ENCODE data around the gene EARS2.
A peak's percentile ranks its signal among the peaks of the same experiment; 100 is the strongest.
"Not testable (repeated sequence)": the region's sequence is repeated elsewhere in the genome, so short reads cannot be mapped to it uniquely, and the experiment has no call there.

Gene EARS2

DNA sequence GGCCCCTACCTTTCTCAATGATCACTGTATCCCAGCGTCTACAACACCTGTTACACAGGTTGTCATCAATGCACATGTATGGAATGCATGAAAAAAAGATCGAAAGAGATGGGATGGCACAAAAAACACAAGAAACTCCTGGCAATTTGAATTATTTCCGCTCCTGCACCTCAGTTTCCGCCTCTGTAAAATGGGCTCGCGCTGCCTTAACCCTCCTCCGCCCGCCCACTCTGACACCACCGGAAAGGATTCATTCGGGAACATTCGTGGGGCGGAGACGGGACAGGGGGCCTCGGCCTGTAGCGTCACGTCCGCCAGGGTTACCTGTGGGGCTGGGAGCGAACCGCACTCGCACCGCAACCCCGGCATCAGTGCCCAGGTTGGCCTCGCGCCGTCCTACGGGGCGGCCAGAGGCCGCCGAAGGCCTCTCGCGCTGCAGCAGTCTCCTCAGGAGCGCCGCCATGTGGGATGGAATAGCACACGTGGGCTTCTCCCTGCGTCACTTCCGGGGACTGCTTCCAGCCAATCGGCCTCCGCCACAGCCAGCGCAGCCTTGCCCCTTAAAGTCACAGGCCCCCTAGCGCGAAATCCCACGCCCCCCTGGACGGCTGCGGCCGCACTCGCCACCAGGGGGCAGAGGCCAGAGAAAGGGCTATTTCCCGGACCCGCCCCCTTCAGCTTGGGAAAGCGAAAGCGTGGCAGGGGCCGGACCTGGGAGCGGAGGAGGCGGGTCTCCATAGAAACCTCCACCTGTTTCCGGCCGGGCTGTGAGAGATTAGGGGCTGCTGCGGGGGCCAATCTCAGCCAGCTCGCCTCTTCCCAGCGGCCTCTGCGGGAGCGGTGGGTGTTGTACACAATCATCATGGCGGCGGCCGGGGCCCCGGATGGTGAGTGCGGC is at the start of gene EARS2, which contains the start of gene UBFD1:
TSS of gene EARS2 (minus strand) at position 470 of the 898 bp plus-strand sequence. CDS start at position 463, 7 bp downstream.
TSS of gene UBFD1 (plus strand) at position 847 of the 898 bp plus-strand sequence. CDS start at position 863, 16 bp downstream.
- peak; percentile 99 for DNase-seq (ENCODE audit: low spot score)

DNA sequence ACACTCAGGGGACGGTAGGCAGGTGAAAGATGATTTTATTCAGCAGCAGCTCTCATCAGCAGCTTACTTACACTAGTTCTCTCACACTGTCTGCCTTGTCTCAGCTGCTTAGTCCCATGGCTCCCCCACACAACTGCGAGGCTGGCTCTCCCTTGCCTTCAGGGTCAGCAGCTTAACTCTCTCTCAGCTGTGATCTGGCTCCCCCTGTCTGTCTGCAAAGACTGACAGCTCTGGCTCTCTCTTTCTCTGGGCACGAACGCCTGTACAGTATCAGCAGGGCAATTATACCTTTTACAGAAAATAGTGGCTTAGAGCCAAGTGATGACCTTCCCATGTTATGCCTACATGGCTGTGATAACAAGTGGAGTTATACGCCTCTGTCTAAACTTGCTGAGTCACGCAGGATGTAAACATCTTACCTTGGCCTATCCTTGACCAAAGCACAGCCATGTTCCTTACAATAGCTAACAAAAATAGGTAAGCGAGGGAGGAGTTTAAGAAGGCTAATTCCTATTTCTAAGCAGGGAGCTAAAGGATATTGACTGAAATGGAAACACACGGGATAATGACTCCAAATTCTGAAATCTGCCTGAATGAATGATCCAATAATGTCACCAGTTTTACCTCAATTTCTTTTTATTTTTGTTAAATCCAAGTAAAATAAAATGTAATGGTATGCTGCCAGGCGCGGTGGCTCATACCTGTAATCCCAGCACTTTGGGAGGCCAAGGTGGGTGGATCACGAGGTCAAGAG is 40.0 kb upstream of the EARS2 start:
- peak; percentile 80 for DNase-seq (ENCODE audit: low spot score)

DNA sequence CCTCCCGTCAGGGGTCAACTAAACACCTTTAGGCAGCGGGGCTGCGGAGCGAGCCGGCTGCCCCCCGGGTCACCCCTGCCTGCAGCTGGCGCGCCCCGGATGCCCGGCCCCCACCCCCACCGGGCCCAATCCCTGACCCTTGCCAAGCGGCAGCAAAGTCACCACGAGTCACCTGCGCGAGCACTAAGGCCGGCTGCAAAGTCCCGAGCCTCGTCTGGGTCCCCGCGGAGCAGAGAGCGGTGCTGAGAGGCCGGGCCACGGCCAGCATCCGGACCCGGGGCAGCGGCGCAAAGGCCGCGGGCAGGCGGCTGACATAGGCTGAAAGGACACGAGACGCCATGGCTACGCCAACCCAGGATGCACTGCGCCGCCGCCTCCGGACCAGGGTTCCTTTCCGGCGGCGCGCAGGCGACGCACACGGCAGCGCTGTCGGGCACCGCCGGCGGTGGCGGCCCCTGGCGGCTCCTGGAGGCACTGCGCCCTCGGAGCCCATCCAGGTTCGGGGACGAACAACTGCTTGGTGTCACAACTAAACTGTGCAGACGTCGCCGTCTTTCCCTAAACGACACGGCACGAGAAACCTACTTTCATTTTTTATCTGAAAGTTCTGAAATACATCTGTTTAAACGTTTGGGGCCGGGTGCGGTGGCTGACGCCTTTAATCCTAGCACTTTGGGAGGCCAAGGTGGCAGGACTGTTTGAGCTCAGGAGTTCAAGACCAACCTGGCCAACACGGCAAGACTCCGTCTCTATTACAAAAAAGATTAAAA is 39.0 kb upstream of the EARS2 start, which contains the start of gene NDUFAB1:
TSS of gene NDUFAB1 (minus strand) at position 366 of the 770 bp plus-strand sequence. CDS start at position 340, 26 bp downstream.
- DNase-seq (ENCODE audit: low spot score): peak; percentile 94

DNA sequence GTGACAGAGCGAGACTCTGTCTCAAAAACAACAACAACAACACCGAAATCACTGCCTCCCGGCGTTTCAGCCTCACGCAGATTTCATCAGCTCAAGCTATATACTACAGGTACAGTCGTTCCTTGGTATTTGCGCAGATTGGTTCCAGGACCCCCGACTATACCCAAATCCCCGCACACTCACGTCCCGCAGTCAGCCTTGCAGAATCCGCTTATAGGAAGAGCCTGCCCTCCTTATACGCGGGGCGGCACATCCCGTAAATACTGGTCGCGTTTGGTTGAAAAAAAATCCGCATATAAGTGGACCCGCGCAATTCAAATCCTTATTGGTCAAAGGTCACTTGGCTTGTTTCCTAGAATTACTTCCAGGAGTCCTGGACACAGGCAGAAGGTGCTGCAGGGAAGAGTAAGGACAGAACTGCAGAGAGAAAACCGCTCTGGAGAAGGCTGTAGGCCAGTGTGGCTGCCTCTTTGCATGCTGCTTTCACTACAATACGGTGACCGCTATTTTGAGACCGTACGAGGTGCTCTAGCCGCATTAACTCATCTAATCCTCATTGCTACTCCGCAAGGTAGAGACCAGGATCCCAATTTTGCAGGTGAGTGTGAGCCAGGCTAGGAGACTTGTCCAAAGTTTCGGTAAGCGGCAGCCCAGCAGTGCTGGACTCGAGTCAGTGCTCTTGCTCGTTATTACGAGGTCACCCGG is 38.2 kb upstream of the EARS2 start:
- no peak for DNase-seq (ENCODE audit: low spot score)

DNA sequence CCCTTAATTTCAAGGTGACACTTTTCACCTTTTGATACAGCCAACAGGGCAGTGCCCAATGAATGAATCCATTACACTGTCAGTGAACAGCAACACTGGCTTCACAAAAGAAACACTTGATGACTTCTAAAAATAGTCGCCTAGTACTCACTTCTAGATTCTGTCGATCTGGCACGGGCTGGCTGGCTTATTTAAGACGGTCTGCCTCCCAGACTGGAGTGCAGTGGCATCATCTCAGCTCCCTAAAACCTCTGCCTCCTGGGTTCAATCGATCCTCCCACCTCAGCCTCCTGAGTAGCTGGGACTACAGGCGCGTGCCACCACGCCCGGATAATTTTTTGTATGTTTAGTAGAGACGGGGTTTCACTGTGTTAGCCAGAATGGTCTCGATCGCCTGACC is 37.0 kb upstream of the EARS2 start:
- no peak for DNase-seq (ENCODE audit: low spot score)

DNA sequence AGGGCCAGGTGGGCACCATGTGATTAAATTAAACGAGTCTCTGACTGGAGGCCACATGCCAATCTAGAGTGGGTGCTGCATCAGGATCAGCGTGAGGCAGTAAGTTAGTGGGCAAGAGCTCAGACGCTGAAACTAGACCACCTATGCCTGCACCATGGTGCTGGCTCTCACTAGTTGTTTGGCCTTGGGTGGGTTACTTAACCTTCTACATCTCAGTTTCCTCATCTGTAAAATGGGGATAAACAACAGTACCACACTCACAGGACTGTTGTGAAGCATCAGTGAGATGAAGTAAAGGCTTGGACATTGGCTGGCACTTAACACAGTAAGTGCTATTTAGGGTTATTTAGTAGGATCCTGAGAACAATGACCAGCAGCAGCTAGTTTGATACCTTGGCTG is 33.0 kb upstream of the EARS2 start:
- no peak for DNase-seq (ENCODE audit: low spot score)

DNA sequence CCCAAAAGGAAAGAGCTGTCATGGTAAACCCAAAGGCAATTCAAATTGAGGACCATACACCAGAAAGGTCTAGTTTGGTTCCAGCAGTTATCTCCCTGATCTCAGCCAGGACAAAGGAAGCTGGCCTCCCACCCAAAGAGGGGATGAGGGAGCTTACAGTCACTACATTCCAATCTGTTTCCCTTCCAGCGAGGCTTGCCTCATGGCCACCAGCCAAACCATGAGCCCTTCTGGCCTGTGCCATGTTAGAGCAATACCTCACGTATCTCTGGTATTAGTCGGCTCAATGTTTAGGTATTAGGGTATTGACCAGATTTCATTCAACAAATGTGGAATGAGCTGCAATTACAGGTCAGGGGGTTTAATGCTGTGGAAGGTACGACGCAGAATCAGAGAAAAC is 30.6 kb upstream of the EARS2 start:
- no peak for DNase-seq (ENCODE audit: low spot score)

DNA sequence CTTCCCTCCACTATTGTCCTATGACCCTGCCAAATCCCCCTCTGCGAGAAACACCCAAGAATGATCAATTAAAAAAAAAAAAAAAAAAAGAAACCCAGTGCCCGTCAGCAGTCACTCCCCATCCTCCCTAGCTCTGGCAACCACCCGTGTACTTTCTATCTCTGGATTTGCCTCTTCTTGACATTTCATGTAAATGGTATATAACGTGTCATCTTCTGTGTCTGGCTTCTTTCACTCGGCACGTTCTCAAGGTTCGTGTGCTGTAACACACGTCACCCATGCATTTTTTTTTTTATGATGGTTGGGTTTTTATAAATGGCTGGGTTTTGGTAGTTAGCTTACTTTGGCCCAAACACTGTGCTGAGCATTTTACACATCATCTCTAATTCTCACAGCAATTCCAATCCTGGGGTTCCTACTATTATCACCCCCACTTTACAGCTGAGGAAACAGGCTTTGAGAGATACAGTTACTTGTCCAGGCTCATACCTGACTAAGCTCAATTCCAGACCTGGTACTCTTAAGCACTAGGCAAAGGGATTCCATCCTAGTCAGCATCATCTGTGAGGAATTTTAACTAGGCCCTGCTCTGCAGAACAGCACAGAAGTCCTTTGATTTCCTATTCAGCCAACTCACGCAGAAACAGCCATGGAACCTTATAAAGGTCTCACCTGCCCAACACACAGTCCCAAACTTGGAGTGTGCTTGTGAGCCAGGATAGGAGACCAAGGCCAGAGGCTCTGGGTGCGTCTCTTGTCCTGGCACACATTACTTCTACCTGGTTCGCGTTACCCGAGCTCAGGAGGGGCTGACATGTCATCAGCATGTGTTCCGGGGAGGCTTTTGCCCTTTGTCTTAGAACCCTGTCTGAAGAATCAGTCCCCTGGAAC is 27.3 kb upstream of the EARS2 start:
- DNase-seq (ENCODE audit: low spot score): no peak

DNA sequence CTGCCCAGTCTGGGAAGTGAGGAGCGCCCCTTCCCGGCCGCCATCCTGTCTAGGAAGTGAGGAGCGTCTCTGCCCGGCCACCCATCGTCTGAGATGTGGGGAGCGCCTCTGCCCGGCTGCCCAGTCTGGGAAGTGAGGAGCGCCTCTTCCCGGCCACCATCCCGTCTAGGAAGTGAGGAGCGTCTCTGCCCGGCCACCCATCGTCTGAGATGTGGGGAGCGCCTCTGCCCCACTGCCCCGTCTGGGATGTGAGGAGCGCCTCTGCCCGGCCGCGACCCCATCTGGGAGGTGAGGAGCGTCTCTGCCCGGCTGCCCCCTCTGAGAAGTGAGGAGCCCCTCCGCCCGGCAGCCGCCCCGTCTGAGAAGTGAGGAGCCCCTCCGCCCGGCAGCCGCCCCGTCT is 26.1 kb upstream of the EARS2 start:
- DNase-seq (ENCODE audit: low spot score): not testable (repeated sequence)

DNA sequence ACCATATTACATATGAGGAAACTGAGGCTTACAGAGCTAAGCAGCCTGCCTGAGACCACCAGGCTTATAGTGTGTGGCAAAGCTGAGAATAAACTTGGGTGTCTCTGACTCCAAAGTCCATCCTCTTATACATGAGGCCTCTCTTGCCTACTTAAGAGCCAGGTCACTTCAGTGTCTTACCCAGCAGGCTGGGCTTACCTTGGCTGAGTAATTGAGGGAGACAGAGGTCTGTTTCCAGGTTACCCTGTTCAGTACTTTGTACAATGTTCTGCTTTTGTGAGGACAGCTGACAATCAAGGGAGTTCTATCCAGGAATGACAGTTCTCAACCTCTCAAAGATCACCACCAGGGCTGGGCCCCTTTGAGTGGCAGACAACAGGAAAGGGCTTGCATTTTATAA is 24.6 kb upstream of the EARS2 start:
- DNase-seq (ENCODE audit: low spot score): no peak

DNA sequence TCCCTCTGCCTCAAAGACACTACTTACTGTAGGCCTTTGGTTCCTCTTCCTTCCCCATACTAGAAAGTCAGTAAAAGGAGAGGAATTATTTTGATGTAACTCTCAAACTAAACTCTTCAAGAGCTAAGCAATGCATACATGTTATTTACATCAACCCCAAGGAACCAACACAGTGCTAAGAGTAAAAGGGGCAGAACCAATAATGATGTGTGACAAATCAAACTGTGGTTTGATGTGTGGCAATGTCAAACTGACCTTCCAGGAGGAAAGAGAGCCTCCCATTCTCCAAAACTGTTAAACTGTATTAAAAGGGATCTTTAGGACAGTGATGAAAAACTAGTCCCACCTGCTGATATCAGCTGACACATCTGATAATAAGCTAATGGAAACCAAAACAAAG is 23.2 kb upstream of the EARS2 start:
- DNase-seq (ENCODE audit: low spot score): no peak

DNA sequence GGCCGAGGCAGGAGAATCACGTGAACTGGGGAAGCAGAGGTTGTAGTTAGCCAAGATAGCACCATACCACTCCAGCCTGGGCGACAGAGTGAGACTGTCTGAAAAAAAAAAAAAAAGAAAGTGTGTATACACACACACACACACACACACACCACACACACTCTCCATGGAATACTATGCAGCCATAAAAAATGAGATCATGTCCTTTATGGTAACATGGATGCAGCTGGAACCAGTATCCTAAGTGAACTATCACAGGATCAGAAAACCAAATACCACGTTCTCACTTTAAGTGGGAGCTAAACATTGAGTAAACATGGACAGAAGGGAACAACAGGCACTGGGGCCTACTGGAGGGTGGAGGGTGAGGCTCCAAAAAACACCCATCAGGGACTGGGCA is 22.2 kb upstream of the EARS2 start:
- no peak for DNase-seq (ENCODE audit: low spot score)

DNA sequence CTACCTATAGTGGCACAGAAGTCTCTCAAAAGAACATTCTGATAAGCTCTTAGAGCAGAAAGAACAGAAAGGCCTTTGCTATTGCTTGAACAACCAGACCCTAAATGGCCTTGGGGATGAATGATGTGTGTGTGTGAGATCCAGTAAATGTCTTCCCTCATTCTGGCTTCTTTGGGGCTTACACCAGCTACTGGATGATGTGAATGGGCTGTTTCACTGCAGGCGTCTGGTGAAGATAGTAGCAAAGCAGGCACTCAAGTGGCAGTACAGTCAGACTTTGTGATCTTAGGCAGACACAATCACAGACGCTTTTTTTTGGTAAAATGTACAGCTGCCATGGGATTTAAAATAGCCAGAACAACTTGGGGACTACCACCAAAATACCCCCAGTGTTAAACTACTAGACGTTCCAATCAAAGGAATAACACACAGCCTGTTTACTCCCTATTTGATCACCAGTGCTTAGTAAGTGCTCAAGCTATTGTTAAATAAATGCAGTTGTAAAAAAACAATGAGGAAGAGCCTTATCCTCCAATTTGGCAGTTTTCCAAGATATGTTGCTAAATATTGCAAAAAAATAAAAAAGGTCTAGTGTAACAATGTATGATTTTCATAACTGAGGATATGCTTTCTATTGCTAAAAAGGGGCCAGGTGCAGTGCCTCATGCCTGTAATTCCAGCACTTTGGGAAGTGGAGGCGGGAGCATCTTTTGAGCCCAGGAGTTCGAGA is 21.1 kb upstream of the EARS2 start:
- no peak for DNase-seq (ENCODE audit: low spot score)

DNA sequence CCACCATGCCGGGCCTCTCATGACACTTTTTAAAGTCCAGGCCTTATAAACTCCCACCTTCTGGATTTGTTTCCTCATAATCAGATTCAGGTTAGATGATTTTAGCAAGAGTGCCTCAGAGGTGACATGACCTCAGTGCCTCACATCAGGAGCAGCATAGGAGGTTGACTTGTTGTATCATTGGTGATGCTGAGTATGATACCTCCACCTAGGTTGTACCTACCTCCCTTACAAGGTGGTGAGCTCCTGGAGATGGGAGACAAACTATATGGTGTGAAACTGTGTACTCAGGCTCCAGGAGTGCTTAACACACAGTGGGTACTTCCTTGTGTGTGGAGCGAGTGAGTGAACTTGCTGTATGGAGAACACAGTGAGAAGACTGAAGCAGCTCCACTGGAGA is 20.3 kb upstream of the EARS2 start:
- DNase-seq (ENCODE audit: low spot score): no peak

DNA sequence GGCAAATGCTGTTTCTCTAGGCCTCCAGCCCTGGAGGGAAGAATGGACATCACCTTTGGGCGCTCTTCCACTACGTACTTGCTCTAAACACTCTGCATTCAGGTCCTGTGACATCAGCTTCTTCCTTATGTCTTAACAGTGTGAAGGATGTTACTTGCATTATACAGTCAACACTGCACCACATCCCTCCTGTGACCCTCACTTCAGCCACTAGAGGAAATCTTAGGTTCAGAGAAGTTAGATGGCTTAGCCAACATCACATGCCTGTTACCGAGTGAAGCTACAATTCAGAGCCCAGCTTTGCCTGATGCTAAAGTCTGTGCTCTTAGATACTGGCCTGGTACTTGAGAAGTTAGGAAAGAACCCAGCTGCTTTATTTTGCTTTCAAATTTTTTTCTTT is 18.7 kb upstream of the EARS2 start:
- no peak for DNase-seq (ENCODE audit: low spot score)

DNA sequence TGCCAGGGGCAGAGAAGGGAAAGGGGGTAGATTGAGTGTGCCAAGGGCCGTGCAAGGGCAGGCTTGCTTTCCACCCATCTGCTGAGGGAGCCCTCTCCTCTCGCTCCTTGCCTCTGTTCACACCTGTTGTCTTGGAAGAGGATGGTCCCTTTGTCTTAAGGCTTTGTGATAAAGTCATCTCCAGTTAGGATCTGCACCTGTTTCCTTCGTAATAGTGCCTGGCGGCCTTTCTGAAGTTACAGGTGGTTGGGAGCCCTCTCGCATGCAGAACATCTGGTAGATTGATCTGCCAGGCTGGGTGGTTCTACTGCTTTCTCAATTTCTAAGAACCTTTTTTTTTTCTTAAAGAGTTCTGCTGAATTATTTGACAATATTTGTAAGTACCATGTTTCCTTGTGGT is 16.7 kb upstream of the EARS2 start:
- no peak for DNase-seq (ENCODE audit: low spot score)

DNA sequence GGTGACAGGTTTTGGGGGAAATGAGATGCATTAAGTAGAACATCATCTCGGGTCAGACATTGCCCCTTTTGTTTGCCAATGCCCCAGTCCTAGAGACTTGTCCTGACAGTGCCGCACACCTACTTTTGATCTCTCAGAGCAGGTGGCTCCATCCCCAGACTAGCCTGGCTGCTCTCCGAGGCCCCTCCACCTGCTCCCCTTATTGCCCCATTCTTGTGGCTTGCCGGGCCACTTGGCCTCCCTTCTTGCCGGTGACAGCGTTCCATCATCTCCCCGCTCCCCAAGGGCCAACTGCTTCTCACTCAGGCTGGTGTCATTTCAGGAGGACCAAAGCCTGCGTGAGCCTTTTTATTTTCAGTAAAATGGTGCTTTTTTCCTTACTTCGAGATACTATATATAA is 15.2 kb upstream of the EARS2 start:
- no peak for DNase-seq (ENCODE audit: low spot score)

DNA sequence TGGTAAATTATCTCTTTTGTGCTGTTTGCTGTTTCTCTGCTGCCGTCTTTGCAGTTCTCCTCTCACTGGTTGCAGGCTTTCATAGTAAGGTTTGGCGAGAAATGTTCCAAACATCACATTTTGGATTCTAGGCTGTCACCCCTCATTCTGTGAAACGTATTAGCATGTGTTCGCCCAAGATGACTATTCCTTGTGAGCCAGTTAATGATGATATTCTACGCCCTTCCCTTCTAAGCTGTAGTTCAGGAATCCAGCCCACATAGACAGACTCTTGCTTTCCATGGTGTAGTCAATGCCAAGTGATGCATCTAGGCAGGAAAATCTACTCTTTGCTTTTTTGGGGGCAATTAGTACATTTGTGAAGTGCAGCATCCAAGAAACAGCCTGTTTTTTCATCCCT is 14.7 kb upstream of the EARS2 start:
- no peak for DNase-seq (ENCODE audit: low spot score)

DNA sequence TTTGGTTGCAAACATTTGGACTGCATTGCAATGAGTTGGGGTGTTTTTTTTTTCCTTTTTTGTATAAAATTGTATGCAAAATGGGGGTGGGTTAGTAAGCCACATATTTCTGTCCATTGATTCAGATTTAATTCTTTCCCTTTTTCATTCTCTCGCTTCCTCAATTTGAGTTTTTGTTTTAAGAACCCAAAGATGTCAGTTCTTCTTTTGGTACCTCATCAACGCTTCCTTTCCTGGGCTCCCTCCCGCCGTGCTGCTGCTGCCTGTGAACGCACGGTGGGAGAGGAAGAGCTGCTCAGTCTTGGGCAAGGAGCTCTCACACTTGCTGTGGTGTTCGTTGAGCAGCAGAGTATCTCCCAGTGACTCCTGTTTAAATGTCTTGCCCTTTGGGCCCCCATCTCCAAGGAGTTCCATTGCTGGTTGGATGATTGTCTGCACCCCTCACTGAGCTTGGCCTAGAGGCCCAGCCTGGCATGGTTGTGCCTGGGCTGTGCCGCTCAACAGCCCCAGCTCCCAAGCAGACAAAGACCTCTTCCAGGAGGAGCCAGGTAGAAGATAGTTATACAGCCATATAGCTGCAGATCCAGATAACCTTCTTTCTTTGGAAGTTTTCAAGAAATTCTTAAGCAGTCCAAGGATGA is 14.0 kb upstream of the EARS2 start:
- DNase-seq (ENCODE audit: low spot score): no peak

All from hematopoietic multipotent progenitor cell treated with erythropoietin and hydrocortisone succinate and interleukin-3 and kit ligand, for 17 days (in vitro differentiated cells).